Measurements from ENCODE around the gene NRXN3. TPM values are rescaled to one million over a fixed set of nuclear protein-coding genes. Genes with fewer than 3 reads are reported as not detected.

NRXN3 gene
- total and polyA plus RNA-seq, 4 donors, result 0.07 to 1.2 (median 0.23) TPM

- no peak overlapping the region for H3K27ac ChIP-seq (ENCODE audit: low read depth in 1 of 2, low read length in 2 of 2)
- no peak for DNase-seq (ENCODE audit: low spot score)
- no peaks in the 10 kb centered on the region for H3K36me3 ChIP-seq (ENCODE audit: control insufficient read depth in 4 of 4, insufficient read depth in 3 of 4, low read depth in 1 of 4, low read length in 3 of 4)
- no peaks in the 10 kb centered on the region for H3K27me3 ChIP-seq (ENCODE audit: control insufficient read depth in 4 of 4, insufficient read depth in 4 of 4, low read length in 3 of 4)
- H3K4me3 ChIP-seq (ENCODE audit: low read depth in 1 of 3, low read length in 3 of 3), result no peak overlapping the region
- H3K9ac ChIP-seq (ENCODE audit: low read depth in 1 of 2, low read length in 2 of 2), result no peak overlapping the region
- TF ChIP-seq CTCF (IDR thresholded peaks at IDR 0.05; ENCODE audit: low read depth, low read length, missing input control) (no peak), GABPA (IDR thresholded peaks at IDR 0.05 in 1 of 2, conservative IDR thresholded peaks at IDR 0.05 in 1 of 2) (no peak), HNF4G (IDR thresholded peaks at IDR 0.05) (no peak), MAX (IDR thresholded peaks at IDR 0.05) (no peak), RAD21 (IDR thresholded peaks at IDR 0.05) (no peak), ZBTB33 (IDR thresholded peaks at IDR 0.05) (no peak), YY1 (IDR thresholded peaks at IDR 0.05) (no peak), TAF1 (conservative IDR thresholded peaks at IDR 0.05) (no peak)
- WGBS, result 53% methylated on average over 2 of the region's 2 CpGs
- H3K9me3 ChIP-seq (ENCODE audit: control insufficient read depth in 4 of 4, low read length in 3 of 4), result no peaks in the 10 kb centered on the region
- peaks cover 0 to 2% (median 0%) of the 10 kb centered on the region in 4 donors for H3K4me1 ChIP-seq (ENCODE audit: control insufficient read depth in 4 of 4, insufficient read depth in 4 of 4, low read length in 3 of 4)
Measured at GRCh38 chr14:79706382-79706781, 1536.2 kb downstream of the NRXN3 start.

GRCh38 chr14:79708426-79709388 lies 1538.5 kb downstream of the NRXN3 start:
- Histone ChIP-seq H3K4me1 (ENCODE audit: control insufficient read depth in 4 of 4, insufficient read depth in 4 of 4, low read length in 3 of 4) (peaks cover 0 to 2% (median 0%) of the 10 kb centered on the region in 4 donors), H3K4me3 (ENCODE audit: low read depth in 1 of 3, low read length in 3 of 3) (no peak overlapping the region)
- WGBS, result 44% methylated on average over 9 of the region's 9 CpGs
- TF ChIP-seq NR2F2 (IDR thresholded peaks at IDR 0.05) (no peak), FOXA1 (IDR thresholded peaks at IDR 0.05) (no peak), TAF1 (conservative IDR thresholded peaks at IDR 0.05) (no peak), YY1 (IDR thresholded peaks at IDR 0.05) (no peak), GABPA (IDR thresholded peaks at IDR 0.05 in 1 of 2, conservative IDR thresholded peaks at IDR 0.05 in 1 of 2) (no peak), FOXA2 (IDR thresholded peaks at IDR 0.05) (no peak), HNF4G (IDR thresholded peaks at IDR 0.05) (no peak), HNF4A (conservative IDR thresholded peaks at IDR 0.05) (no peak), REST (IDR thresholded peaks at IDR 0.05) (no peak), EGR1 (IDR thresholded peaks at IDR 0.05; ENCODE audit: low read depth in 2 of 2) (no peak), RXRA (IDR thresholded peaks at IDR 0.05) (no peak), MAX (IDR thresholded peaks at IDR 0.05) (no peak), JUND (IDR thresholded peaks at IDR 0.05) (no peak), RAD21 (IDR thresholded peaks at IDR 0.05) (no peak), ATF3 (IDR thresholded peaks at IDR 0.05) (no peak), CTCF (IDR thresholded peaks at IDR 0.05; ENCODE audit: low read depth, low read length, missing input control) (no peak)

More at GRCh38 chr14:79708426-79709388, 1538.5 kb downstream of the NRXN3 start:
- no peak for DNase-seq (ENCODE audit: low spot score)
- Histone ChIP-seq H3K9me3 (ENCODE audit: control insufficient read depth in 4 of 4, low read length in 3 of 4) (no peaks in the 10 kb centered on the region), H3K36me3 (ENCODE audit: control insufficient read depth in 4 of 4, insufficient read depth in 3 of 4, low read depth in 1 of 4, low read length in 3 of 4) (no peaks in the 10 kb centered on the region), H3K27me3 (ENCODE audit: control insufficient read depth in 4 of 4, insufficient read depth in 4 of 4, low read length in 3 of 4) (no peaks in the 10 kb centered on the region), H3K27ac (ENCODE audit: low read depth in 1 of 2, low read length in 2 of 2) (no peak overlapping the region), H3K9ac (ENCODE audit: low read depth in 1 of 2, low read length in 2 of 2) (no peak overlapping the region)
